SK-N-SH treated with all-trans-retinoic acid at 6 μM for 48 hours (cell line): ENCODE measurements around the gene HACL1.

ENCODE experiments used
- ATAC-seq: fragments of 200-7000 bp; cut with Tn5 transposase; 3 replicates; pipeline ENCODE4 v1.9.1; 2020; ENCODE audit warnings: mild to moderate bottlenecking, moderate library complexity
- ARNTL ChIP-seq: fragments of 450-650 bp; formaldehyde crosslinking; IDR thresholded peaks from 2 replicates; pipeline ENCODE4 v1.5.0; 2020; ENCODE audit warnings: low read depth, mild to moderate bottlenecking, moderate library complexity, borderline replicate concordance
- CSDC2 ChIP-seq: fragments of 250-450 bp; sonication (Bioruptor Pico); IDR thresholded peaks from 2 replicates; pipeline ENCODE4 v1.5.0; 2020; ENCODE audit warnings: mild to moderate bottlenecking, moderate library complexity
- ESRRG ChIP-seq: fragments of 250-450 bp; sonication (Bioruptor Pico); IDR thresholded peaks from 2 replicates; pipeline ENCODE4 v1.6.1; 2021; ENCODE audit warnings: mild to moderate bottlenecking
- GLIS3 ChIP-seq: fragments of 250-450 bp; sonication (Bioruptor Pico); IDR thresholded peaks from 2 replicates; pipeline ENCODE4 v1.5.0; 2020; ENCODE audit warnings: mild to moderate bottlenecking, moderate library complexity
- ISL1 ChIP-seq: fragments of 250-450 bp; sonication (Bioruptor Pico); IDR thresholded peaks from 2 replicates; pipeline ENCODE4 v2.1.2; 2022; ENCODE audit warnings: mild to moderate bottlenecking, moderate library complexity
- OSR1 ChIP-seq: fragments of 250-450 bp; sonication (Bioruptor Pico); IDR thresholded peaks from 2 replicates; pipeline ENCODE4 v1.8.0; 2022; ENCODE audit warnings: moderate library complexity, mild to moderate bottlenecking, inconsistent platforms
- PPARA ChIP-seq: fragments of 250-450 bp; sonication (Bioruptor Pico); IDR thresholded peaks from 2 replicates; pipeline ENCODE4 v1.5.0; 2020; ENCODE audit warnings: mild to moderate bottlenecking, borderline replicate concordance
- RARB ChIP-seq: fragments of 250-450 bp; sonication (Bioruptor Pico); IDR thresholded peaks from 2 replicates; pipeline ENCODE4 v1.8.0; 2021; ENCODE audit warnings: mild to moderate bottlenecking, moderate library complexity
- SNAI2 ChIP-seq: fragments of 250-450 bp; sonication (Bioruptor Pico); IDR thresholded peaks from 2 replicates; pipeline ENCODE4 v1.5.0; 2020; ENCODE audit warnings: mild to moderate bottlenecking, moderate library complexity
- TCF4 ChIP-seq: fragments of 250-450 bp; sonication (Bioruptor Pico); IDR thresholded peaks from 2 replicates; pipeline ENCODE4 v1.8.0; 2021; ENCODE audit warnings: mild to moderate bottlenecking, moderate library complexity, borderline replicate concordance
- TOX ChIP-seq: fragments of 250-450 bp; sonication (Bioruptor Pico); IDR thresholded peaks from 2 replicates; pipeline ENCODE4 v1.8.0; 2021; ENCODE audit warnings: mild to moderate bottlenecking, moderate library complexity, borderline replicate concordance
- ZC3H10 ChIP-seq: fragments of 250-450 bp; sonication (Bioruptor Pico); IDR thresholded peaks from 2 replicates; pipeline ENCODE4 v1.5.1; 2021; ENCODE audit warnings: mild to moderate bottlenecking, moderate library complexity
- ZFP30 ChIP-seq: fragments of 450-650 bp; formaldehyde crosslinking; IDR thresholded peaks from 2 replicates; pipeline ENCODE4 v1.5.0; 2022; ENCODE audit warnings: mild to moderate bottlenecking, moderate library complexity
- ZNF565 ChIP-seq: fragments of 450-650 bp; formaldehyde crosslinking; conservative IDR thresholded peaks from 2 replicates; pipeline ENCODE4 v1.5.0; 2020; ENCODE audit warnings: low read depth, mild to moderate bottlenecking, moderate library complexity
- ZNF8 ChIP-seq: fragments of 450-650 bp; formaldehyde crosslinking; IDR thresholded peaks from 2 replicates; pipeline ENCODE4 v1.5.0; 2020; ENCODE audit warnings: mild to moderate bottlenecking, moderate library complexity
- TF ChIP-seq, protein P1 (sequence below): fragments of 250-450 bp; sonication (Bioruptor Pico); IDR thresholded peaks from 2 replicates; pipeline ENCODE4 v1.5.1; 2021; ENCODE audit warnings: mild to moderate bottlenecking, moderate library complexity
- TF ChIP-seq, protein P2 (sequence below): fragments of 250-450 bp; sonication (Bioruptor Pico); IDR thresholded peaks from 2 replicates; pipeline ENCODE4 v1.8.0; 2020; ENCODE audit warnings: mild to moderate bottlenecking, moderate library complexity, borderline replicate concordance
- TF ChIP-seq, protein P3 (sequence below): fragments of 250-450 bp; sonication (Bioruptor Pico); IDR thresholded peaks from 2 replicates; pipeline ENCODE4 v1.8.0; 2021; ENCODE audit warnings: low read depth, mild to moderate bottlenecking, moderate library complexity, borderline replicate concordance
- TF ChIP-seq, protein P4 (sequence below): fragments of 250-450 bp; sonication (Bioruptor Pico); IDR thresholded peaks from 2 replicates; pipeline ENCODE4 v1.5.0; 2020; ENCODE audit warnings: mild to moderate bottlenecking, moderate library complexity

HACL1 gene

DNA sequence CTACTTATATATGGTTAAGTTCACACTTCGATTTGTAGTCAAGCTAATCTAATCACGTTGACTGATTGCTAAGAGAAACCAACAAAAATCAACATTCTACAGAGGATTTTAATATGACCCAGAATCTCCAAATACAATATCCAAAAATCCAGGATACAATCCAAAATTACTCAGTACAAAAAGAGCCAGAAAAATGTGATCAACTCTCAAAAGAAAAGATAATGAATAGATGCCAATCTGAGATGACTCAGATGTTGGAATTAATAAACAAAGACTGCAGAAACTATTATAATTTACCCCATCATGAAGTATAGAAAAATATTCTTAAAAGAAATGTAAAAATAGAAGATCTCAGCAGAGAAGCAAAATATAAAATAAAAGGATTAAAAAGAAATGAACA, 22.3 kb downstream of the HACL1 start:
- ATAC-seq, result peak; percentile 22
- no peak for TF ChIP-seq ESRRG
- TF ChIP-seq GLIS3, result no peak
- TF ChIP-seq SNAI2 (CRISPR knock-in tag), result no peak
- no peak for TF ChIP-seq ZFP30
- TF ChIP-seq TOX (CRISPR knock-in tag), result no peak
- no peak for TF ChIP-seq CSDC2 (CRISPR knock-in tag)
- TF ChIP-seq, protein P1, sequence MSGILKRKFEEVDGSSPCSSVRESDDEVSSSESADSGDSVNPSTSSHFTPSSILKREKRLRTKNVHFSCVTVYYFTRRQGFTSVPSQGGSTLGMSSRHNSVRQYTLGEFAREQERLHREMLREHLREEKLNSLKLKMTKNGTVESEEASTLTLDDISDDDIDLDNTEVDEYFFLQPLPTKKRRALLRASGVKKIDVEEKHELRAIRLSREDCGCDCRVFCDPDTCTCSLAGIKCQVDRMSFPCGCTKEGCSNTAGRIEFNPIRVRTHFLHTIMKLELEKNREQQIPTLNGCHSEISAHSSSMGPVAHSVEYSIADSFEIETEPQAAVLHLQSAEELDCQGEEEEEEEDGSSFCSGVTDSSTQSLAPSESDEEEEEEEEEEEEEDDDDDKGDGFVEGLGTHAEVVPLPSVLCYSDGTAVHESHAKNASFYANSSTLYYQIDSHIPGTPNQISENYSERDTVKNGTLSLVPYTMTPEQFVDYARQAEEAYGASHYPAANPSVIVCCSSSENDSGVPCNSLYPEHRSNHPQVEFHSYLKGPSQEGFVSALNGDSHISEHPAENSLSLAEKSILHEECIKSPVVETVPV (CRISPR knock-in tag), result no peak
- TF ChIP-seq ZC3H10 (CRISPR knock-in tag), result no peak
- no peak for TF ChIP-seq ARNTL (CRISPR knock-in tag)
- no peak for TF ChIP-seq OSR1 (CRISPR knock-in tag)
- TF ChIP-seq, protein P2, sequence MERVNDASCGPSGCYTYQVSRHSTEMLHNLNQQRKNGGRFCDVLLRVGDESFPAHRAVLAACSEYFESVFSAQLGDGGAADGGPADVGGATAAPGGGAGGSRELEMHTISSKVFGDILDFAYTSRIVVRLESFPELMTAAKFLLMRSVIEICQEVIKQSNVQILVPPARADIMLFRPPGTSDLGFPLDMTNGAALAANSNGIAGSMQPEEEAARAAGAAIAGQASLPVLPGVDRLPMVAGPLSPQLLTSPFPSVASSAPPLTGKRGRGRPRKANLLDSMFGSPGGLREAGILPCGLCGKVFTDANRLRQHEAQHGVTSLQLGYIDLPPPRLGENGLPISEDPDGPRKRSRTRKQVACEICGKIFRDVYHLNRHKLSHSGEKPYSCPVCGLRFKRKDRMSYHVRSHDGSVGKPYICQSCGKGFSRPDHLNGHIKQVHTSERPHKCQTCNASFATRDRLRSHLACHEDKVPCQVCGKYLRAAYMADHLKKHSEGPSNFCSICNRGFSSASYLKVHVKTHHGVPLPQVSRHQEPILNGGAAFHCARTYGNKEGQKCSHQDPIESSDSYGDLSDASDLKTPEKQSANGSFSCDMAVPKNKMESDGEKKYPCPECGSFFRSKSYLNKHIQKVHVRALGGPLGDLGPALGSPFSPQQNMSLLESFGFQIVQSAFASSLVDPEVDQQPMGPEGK (CRISPR knock-in tag), result no peak
- no peak for TF ChIP-seq ZNF565 (CRISPR knock-in tag)
- TF ChIP-seq, protein P3, sequence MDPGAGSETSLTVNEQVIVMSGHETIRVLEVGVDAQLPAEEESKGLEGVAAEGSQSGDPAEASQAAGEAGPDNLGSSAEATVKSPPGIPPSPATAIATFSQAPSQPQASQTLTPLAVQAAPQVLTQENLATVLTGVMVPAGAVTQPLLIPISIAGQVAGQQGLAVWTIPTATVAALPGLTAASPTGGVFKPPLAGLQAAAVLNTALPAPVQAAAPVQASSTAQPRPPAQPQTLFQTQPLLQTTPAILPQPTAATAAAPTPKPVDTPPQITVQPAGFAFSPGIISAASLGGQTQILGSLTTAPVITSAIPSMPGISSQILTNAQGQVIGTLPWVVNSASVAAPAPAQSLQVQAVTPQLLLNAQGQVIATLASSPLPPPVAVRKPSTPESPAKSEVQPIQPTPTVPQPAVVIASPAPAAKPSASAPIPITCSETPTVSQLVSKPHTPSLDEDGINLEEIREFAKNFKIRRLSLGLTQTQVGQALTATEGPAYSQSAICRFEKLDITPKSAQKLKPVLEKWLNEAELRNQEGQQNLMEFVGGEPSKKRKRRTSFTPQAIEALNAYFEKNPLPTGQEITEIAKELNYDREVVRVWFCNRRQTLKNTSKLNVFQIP (CRISPR knock-in tag), result no peak
- no peak for TF ChIP-seq ZNF8 (CRISPR knock-in tag)
- no peak for TF ChIP-seq RARB (CRISPR knock-in tag)
- TF ChIP-seq, all 23 proteins: peak for 0

DNA sequence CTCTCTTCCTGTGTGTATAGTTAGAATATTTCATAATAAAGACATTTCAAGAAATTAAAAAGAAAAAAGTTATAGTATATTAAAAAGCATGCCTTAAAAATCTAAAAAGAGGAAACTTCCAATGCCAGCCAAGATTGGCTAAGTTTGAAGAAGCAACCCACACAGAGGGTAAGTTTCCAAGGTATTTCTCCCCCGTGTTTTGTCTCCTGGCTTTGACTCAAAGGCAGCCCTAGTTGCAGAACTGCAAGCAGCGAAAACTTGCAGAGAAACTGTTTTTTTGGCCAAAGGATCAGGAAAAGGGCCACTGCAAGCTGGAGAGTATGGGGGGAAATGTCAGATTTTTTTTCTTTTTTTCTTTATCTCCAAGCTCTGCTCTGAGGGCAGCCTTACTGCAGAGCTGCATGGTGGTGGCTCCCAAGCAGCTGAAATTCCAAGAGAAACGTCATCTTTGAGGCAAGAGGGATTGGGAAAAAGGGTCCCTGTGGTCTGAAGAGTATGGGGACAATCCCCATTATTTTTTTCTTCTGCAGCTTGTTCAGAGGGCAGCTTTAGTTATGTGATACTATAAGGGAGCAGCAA, 23.0 kb downstream of the HACL1 start:
- TF ChIP-seq PPARA (CRISPR knock-in tag), result no peak
- TF ChIP-seq, protein P2 (CRISPR knock-in tag), result no peak
- TF ChIP-seq TOX (CRISPR knock-in tag), result no peak
- TF ChIP-seq ISL1 (CRISPR knock-in tag), result no peak
- TF ChIP-seq GLIS3, result no peak
- no peak for TF ChIP-seq SNAI2 (CRISPR knock-in tag)
- TF ChIP-seq OSR1 (CRISPR knock-in tag), result no peak
- TF ChIP-seq, protein P1 (CRISPR knock-in tag), result no peak
- TF ChIP-seq, protein P4, sequence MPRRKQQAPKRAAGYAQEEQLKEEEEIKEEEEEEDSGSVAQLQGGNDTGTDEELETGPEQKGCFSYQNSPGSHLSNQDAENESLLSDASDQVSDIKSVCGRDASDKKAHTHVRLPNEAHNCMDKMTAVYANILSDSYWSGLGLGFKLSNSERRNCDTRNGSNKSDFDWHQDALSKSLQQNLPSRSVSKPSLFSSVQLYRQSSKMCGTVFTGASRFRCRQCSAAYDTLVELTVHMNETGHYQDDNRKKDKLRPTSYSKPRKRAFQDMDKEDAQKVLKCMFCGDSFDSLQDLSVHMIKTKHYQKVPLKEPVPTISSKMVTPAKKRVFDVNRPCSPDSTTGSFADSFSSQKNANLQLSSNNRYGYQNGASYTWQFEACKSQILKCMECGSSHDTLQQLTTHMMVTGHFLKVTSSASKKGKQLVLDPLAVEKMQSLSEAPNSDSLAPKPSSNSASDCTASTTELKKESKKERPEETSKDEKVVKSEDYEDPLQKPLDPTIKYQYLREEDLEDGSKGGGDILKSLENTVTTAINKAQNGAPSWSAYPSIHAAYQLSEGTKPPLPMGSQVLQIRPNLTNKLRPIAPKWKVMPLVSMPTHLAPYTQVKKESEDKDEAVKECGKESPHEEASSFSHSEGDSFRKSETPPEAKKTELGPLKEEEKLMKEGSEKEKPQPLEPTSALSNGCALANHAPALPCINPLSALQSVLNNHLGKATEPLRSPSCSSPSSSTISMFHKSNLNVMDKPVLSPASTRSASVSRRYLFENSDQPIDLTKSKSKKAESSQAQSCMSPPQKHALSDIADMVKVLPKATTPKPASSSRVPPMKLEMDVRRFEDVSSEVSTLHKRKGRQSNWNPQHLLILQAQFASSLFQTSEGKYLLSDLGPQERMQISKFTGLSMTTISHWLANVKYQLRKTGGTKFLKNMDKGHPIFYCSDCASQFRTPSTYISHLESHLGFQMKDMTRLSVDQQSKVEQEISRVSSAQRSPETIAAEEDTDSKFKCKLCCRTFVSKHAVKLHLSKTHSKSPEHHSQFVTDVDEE, result no peak
- TF ChIP-seq TCF4 (CRISPR knock-in tag), result no peak
- no peak for TF ChIP-seq ZFP30
- TF ChIP-seq ESRRG, result no peak
- TF ChIP-seq, protein P3 (CRISPR knock-in tag), result no peak
- ATAC-seq, result no peak; the same call in 2 of the 3 replicates
